GM12865 (cell line): Measurements from ENCODE around the gene UTS2R.
"Not testable (repeated sequence)": the region's sequence is repeated elsewhere in the genome, so short reads cannot be mapped to it uniquely, and the experiment has no call there.

Experiments used
- DNase-seq: peaks from one replicate; pipeline ENCODE4 v3.0.0; 2010; ENCODE audit warnings: low read depth
- H3K4me3 ChIP-seq: 2 replicates; pipeline ENCODE4 v1.5.1; 2011; ENCODE audit warnings: mild to moderate bottlenecking, low read depth, low read length, control low read depth
- CTCF ChIP-seq: IDR thresholded peaks from 2 replicates; pipeline ENCODE4 v1.5.1; 2011; ENCODE audit warnings: low read length, control low read depth, low read depth, inconsistent platforms; ENCODE audit not compliant: insufficient read depth; ENCODE audit errors: missing control alignments

The UTS2R gene

GRCh38 chr17:82378741-82379021 lies 7.1 kb downstream of the UTS2R start:
- H3K4me3 ChIP-seq, result no peak overlapping the region
- no peak for TF ChIP-seq CTCF
- no peak for DNase-seq

- no peak overlapping the region for H3K4me3 ChIP-seq
- no peak for TF ChIP-seq CTCF
- no peak for DNase-seq
These were observed 9.5 kb downstream of the UTS2R start for GRCh38 chr17:82380860-82381702.

GRCh38 chr17:82381703-82382009 lies 10.1 kb downstream of the UTS2R start:
- not testable (repeated sequence) for H3K4me3 ChIP-seq, DNase-seq

GRCh38 chr17:82382220-82382932 lies 10.8 kb downstream of the UTS2R start:
- not testable (repeated sequence) for H3K4me3 ChIP-seq

GRCh38 chr17:82382933-82383255 lies 11.3 kb downstream of the UTS2R start:
- no peak for TF ChIP-seq CTCF
- no peak overlapping the region for H3K4me3 ChIP-seq
- DNase-seq, result no peak

More at GRCh38 chr17:82382220-82382932, 10.8 kb downstream of the UTS2R start:
- DNase-seq, result not testable (repeated sequence)

GRCh38 chr17:82383411-82383810 lies 11.8 kb downstream of the UTS2R start:
- no peak for TF ChIP-seq CTCF
- no peak overlapping the region for H3K4me3 ChIP-seq
- DNase-seq, result no peak

- no peak overlapping the region for H3K4me3 ChIP-seq
- no peak for DNase-seq
- TF ChIP-seq CTCF, result no peak
These were observed 12.6 kb downstream of the UTS2R start for GRCh38 chr17:82384051-82384729.
